Colon (tissue), 2 donors: ENCODE data around the gene LRRC3B.

ENCODE experiments used
- FAIRE-seq: peaks from 2 replicates; lab custom pipeline; 2012; peaks lifted over from hg19 to GRCh38; lab: Jason Lieb, UNC
- donor health status: control.
- donor health status: control.

The LRRC3B gene

DNA sequence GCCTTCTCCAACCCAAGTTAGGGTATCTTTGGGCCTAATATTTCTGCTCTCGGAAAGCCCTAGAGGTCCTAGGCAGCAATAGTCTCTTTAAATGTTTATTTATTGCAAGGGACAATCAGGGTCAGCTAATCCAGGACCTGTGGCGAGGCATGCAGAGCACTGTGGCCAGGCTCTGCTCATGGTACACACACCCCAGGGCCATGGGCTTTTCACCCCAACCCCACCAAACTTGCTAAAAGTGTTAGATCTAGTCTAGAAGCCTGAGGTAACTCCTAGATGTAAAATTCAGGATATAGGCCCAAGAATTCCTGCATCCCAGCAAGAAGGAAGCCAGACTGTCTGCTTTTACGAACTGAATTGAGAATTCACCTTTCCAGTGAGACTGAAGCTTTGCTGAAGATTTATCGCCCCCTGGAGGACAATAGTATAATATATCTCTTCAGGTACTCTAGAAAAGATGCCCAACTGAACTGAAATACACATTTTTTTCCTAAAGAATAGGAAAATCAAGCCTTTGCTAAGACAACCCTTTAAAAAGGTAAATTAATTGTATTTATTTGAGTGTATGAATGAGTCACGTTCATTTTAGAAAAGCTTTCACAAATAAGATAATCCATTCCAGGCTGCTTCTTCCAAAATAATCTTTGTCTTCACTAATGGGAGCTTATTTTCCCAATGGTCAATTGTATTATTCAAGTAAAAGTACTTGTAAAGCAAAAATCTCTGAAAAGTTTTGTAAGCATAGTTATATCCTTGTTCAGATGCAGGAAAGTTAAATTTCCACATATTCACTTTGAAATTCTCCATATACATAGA is 89.8 kb downstream of the LRRC3B start:
- FAIRE-seq, result no peak

- no peak for FAIRE-seq
Measured at GRCh38 chr3:26713091-26713490, 90.5 kb downstream of the LRRC3B start.

- FAIRE-seq, result no peak
Measured at GRCh38 chr3:26714485-26714884, 91.9 kb downstream of the LRRC3B start.

DNA sequence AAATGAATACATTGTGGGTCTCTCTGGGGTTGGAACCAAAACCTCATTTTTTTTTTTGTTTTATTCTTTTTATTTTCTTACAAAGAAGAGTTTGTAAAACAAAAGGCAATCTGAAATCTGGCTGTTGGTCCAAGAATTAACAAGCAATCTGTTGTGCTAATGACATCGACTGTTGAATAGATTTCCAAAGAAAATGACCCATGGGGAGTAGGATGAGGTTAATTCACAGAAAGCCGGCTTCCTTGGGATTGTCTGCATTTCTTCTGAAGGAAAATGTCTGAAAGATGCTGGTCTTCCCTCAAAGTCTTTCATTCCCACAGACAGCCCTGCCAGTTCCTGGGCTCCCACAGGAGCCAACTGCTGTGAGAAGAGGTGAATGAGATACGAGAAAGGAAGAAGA is 92.9 kb downstream of the LRRC3B start:
- no peak for FAIRE-seq

DNA sequence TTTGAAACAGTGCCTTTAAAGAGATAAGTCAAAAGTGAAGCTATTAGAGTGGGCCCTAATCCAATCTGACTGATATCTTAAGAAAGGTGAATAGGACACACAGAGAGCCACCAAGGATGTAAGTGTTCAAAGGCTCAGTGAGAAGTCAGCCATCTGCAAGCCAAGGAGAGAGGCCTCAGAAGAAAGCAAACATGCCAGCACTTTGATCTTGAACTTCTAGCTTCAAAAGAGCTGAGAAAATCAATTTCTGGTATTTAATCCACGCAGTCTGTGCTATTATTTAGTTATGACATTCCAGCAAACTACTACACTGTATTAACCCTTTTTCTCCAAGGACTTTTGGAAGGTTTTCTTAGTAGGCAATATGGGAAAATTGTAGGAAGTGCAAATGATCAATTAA is 95.7 kb downstream of the LRRC3B start:
- FAIRE-seq, result no peak

GRCh38 chr3:26719134-26719533 is 96.6 kb downstream of the LRRC3B start:
- no peak for FAIRE-seq

DNA sequence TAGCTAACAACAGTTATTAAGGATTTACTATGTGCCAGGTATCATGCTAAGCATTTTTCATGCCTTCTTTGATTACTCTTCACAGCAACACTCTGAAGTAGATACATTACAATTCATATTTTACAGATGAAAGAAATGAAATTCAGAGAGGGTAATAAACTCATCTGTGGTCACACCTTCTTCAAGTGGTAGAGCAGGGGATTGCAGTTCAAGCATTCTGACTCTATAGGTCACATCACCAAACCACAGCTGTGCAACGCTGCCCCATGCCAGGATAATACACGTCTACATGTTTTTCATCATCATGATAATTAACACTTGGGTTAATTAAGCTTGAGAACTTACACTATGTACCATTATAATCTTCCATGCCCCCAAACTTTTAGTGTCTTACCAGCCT is 98.5 kb downstream of the LRRC3B start:
- no peak for FAIRE-seq

DNA sequence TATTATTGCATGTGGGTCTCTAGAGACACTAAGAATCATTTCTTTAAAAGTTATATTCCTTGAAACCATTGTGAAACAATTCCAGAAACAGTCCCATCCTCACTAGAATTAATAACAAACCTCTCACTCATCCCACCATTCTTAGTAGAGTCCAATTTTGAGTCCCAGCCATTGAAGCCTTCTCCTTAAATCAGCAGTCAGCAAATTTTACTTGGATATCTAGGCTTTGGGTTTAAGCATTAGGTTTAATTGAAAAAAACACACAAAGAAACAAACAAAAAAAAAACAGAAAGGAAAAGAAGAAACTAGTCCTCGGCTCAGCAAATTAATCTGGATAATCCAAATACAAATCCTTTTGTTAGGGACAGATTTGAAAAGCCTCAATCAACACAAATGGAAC is 109.3 kb downstream of the LRRC3B start:
- FAIRE-seq, result no peak

GRCh38 chr3:26750263-26750662 is 127.7 kb downstream of the LRRC3B start:
- FAIRE-seq, result no peak

DNA sequence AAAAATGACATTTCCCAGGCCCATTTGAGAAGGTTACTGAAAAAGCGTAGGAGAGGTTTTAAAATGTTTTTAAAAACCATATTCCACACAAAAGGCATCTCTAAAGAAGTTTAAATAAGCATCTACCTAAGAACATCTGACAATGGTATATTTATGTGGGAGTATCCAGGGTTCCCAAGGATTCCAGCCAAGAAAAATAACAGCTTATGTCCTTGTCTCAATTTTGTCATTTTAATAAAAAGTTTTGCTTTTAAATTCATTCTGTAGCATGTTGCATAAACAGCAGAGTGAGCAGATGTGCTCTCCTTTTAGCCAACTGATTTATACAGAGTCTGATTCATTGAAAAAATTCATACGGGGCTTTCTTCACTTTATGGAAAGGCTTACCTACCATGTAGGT is 129.9 kb downstream of the LRRC3B start:
- FAIRE-seq, result no peak

- FAIRE-seq, result no peak
Measured at GRCh38 chr3:26753095-26753494, 130.5 kb downstream of the LRRC3B start.

- no peak for FAIRE-seq
Measured at GRCh38 chr3:26757978-26758377, 135.4 kb downstream of the LRRC3B start.
